ENCODE measurements around the gene CD160. TPM values are rescaled to one million over a fixed set of nuclear protein-coding genes. Genes with fewer than 3 reads are reported as not detected.

Gene CD160
- total and polyA plus RNA-seq, 2 of the 13 experiments (the other 11 are each of a cell fraction or from before 2014, with no cell fraction given), result 0.09 TPM; not detected in 1

GRCh38 chr1:145720878-145721671 is 1.8 kb downstream of the CD160 start (continued):
- TF ChIP-seq RXRA (CRISPR knock-in tag; IDR thresholded peaks at IDR 0.05) (peak; percentile 47; the same call in 1 of the 2 replicates), ISL2 (CRISPR knock-in tag; IDR thresholded peaks at IDR 0.05) (peak; percentile 33; the same call in 1 of the 2 replicates), ZNF800 (CRISPR knock-in tag; IDR thresholded peaks at IDR 0.05) (no peak), HIVEP1 (CRISPR knock-in tag; IDR thresholded peaks at IDR 0.05) (no peak), ZNF232 (CRISPR knock-in tag; IDR thresholded peaks at IDR 0.05; ENCODE audit: borderline replicate concordance) (no peak), PCBP2 (optimal IDR thresholded peaks at IDR 0.05; ENCODE audit: low read depth, low read length, poor library complexity, severe bottlenecking) (no peak), ZBTB42 (CRISPR knock-in tag; IDR thresholded peaks at IDR 0.05) (0 out of 2 replicates have a peak, but pooled peaks have one; percentile 56), PRPF4 (IDR thresholded peaks at IDR 0.05; ENCODE audit: low read depth, low read length, poor library complexity, severe bottlenecking) (no peak), XRCC5 (optimal IDR thresholded peaks at IDR 0.05; ENCODE audit: low read length) (peak; percentile 38), CERS6 (CRISPR knock-in tag; IDR thresholded peaks at IDR 0.05) (no peak), ZNF816 (CRISPR knock-in tag; IDR thresholded peaks at IDR 0.05; ENCODE audit: borderline replicate concordance) (no peak), KLF16 (CRISPR knock-in tag; IDR thresholded peaks at IDR 0.05) (peak in 1 of 2 experiments; percentile 35; a peak in 1 of 4 replicates), PATZ1 (CRISPR knock-in tag; IDR thresholded peaks at IDR 0.05) (peak; percentile 64), ZNF761 (CRISPR knock-in tag; conservative IDR thresholded peaks at IDR 0.05) (no peak), JUNB (CRISPR knock-in tag; IDR thresholded peaks at IDR 0.05; ENCODE audit: borderline replicate concordance) (no peak), NR1H2 (CRISPR knock-in tag; IDR thresholded peaks at IDR 0.05; ENCODE audit: borderline replicate concordance, low read depth) (no peak)
